A549 (cell line): ENCODE results near the gene CRISPLD2. TPM values are rescaled to one million over a fixed set of nuclear protein-coding genes. Genes with fewer than 3 reads are reported as not detected.

ENCODE experiments used
- ATAC-seq, 2 experiments: fragments of 200-7000 bp in 1 of 2; fragments of >200 bp in 1 of 2; cut with Nextera tagmentation in 1 of 2; cut with Tn5 transposase in 1 of 2; 3 replicates each; pipeline versions ENCODE4 v1.8.0 to v1.9.1; 2018 to 2020; ENCODE audit warnings: mild to moderate bottlenecking in 1 of 2, moderate library complexity in 1 of 2
- CTCF ChIA-PET: fragments of 300-600 bp; sonication (Branson Sonifier 250); formaldehyde crosslinking; extraction: SDS; loops from one replicate; lab custom pipeline; 2021; ENCODE audit warnings: antibody characterized with exemption, inconsistent platforms; lab: Yijun Ruan, JAX
- POLR2A ChIA-PET: fragments of 350-600 bp; formaldehyde crosslinking; extraction: SDS; loops from one replicate; lab custom pipeline; 2021; ENCODE audit warnings: antibody characterized with exemption, inconsistent platforms; lab: Yijun Ruan, JAX
- DNase-seq, 2 experiments: peaks; one replicate each; pipeline versions ENCODE4 v3.0.0 to v3.0.0-alpha.2; 2011 to 2016; ENCODE audit warnings: low read depth in 1 of 2, low spot score in 1 of 2
- FAIRE-seq: peaks from 2 replicates; lab custom pipeline; 2011; peaks lifted over from hg19 to GRCh38; lab: Jason Lieb, UNC
- H3K27ac ChIP-seq, 2 experiments: fragments of >200 bp; sonication (Bioruptor Twin); formaldehyde crosslinking; 3 replicates each; pipeline ENCODE4 v1.5.1; 2016 to 2017
- H3K4me1 ChIP-seq: fragments of >200 bp; sonication (Bioruptor Twin); formaldehyde crosslinking; 3 replicates; pipeline ENCODE4 v1.6.1; 2016
- H3K4me2 ChIP-seq: fragments of >200 bp; sonication (Bioruptor Twin); formaldehyde crosslinking; 3 replicates; pipeline ENCODE4 v1.6.1; 2016
- H3K4me3 ChIP-seq: fragments of >200 bp; sonication (Bioruptor Twin); formaldehyde crosslinking; 3 replicates; pipeline ENCODE4 v1.5.1; 2016
- H3K9me3 ChIP-seq: fragments of >200 bp; sonication (Bioruptor Twin); formaldehyde crosslinking; 3 replicates; pipeline ENCODE4 v1.6.1; 2016
- BHLHE40 ChIP-seq: IDR thresholded peaks from 2 replicates; pipeline ENCODE4 v1.6.1; 2012; ENCODE audit warnings: low read depth, low read length, inconsistent platforms
- CBX2 ChIP-seq: fragments of 200-600 bp; sonication (generic); IDR thresholded peaks from 2 replicates; pipeline ENCODE4 v1.6.1; 2016; ENCODE audit warnings: low read depth, mild to moderate bottlenecking, borderline replicate concordance
- CBX8 ChIP-seq: fragments of 200-600 bp; sonication (generic); IDR thresholded peaks from 2 replicates; pipeline ENCODE4 v1.6.1; 2016
- CEBPB ChIP-seq, 2 experiments: fragments of >200 bp in 1 of 2; sonication (Bioruptor Twin) in 1 of 2; formaldehyde crosslinking in 1 of 2; IDR thresholded peaks; 2 replicates each; pipeline ENCODE4 v1.6.1; 2012 to 2016
- CHD4 ChIP-seq: fragments of 200-600 bp; sonication (generic); IDR thresholded peaks from 2 replicates; pipeline ENCODE4 v1.6.1; 2016; ENCODE audit warnings: antibody characterized with exemption, mild to moderate bottlenecking, borderline replicate concordance
- CTCF ChIP-seq: fragments of >200 bp; sonication (Bioruptor Twin); formaldehyde crosslinking; IDR thresholded peaks from 3 replicates; pipeline ENCODE4 v1.5.1; 2016
- EHMT2 ChIP-seq: fragments of 200-600 bp; sonication (generic); IDR thresholded peaks from 2 replicates; pipeline ENCODE4 v1.6.1; 2016; ENCODE audit warnings: antibody characterized with exemption, low read depth, mild to moderate bottlenecking, moderate library complexity
- EP300 ChIP-seq, 2 experiments: fragments of >200 bp; sonication (Bioruptor Twin); formaldehyde crosslinking; IDR thresholded peaks; 2 replicates in 1 of 2; 3 replicates in 1 of 2; pipeline ENCODE4 v1.6.1; 2016 to 2017
- FOXS1 ChIP-seq: fragments of 250-450 bp; sonication (Bioruptor Pico); IDR thresholded peaks from 2 replicates; pipeline ENCODE4 v1.5.0; 2020; ENCODE audit warnings: mild to moderate bottlenecking, moderate library complexity
- GATA3 ChIP-seq: IDR thresholded peaks from 2 replicates; pipeline ENCODE4 v1.6.1; 2012; ENCODE audit warnings: borderline replicate concordance
- HDAC2 ChIP-seq: fragments of 200-600 bp; sonication (generic); IDR thresholded peaks from 2 replicates; pipeline ENCODE4 v1.6.1; 2016
- HEYL ChIP-seq: fragments of 250-450 bp; sonication (Bioruptor Pico); IDR thresholded peaks from 2 replicates; pipeline ENCODE4 v1.8.0; 2021; ENCODE audit warnings: mild to moderate bottlenecking, moderate library complexity
- HOXA7 ChIP-seq: fragments of 250-450 bp; sonication (Bioruptor Pico); IDR thresholded peaks from 2 replicates; pipeline ENCODE4 v1.5.0; 2020; ENCODE audit warnings: mild to moderate bottlenecking, moderate library complexity
- HOXB13 ChIP-seq: fragments of 250-450 bp; sonication (Bioruptor Pico); IDR thresholded peaks from 2 replicates; pipeline ENCODE4 v1.5.0; 2020; ENCODE audit warnings: low read depth, mild to moderate bottlenecking, moderate library complexity
- HOXB5 ChIP-seq: fragments of 250-450 bp; sonication (Bioruptor Pico); IDR thresholded peaks from 2 replicates; pipeline ENCODE4 v1.5.0; 2020; ENCODE audit warnings: mild to moderate bottlenecking, moderate library complexity
- KDM1A ChIP-seq: fragments of 200-600 bp; sonication (generic); IDR thresholded peaks from 2 replicates; pipeline ENCODE4 v1.6.1; 2016; ENCODE audit warnings: low read depth, mild to moderate bottlenecking
- MAFK ChIP-seq: fragments of 450-650 bp; IDR thresholded peaks from 2 replicates; pipeline ENCODE4 v1.6.1; 2014; ENCODE audit not compliant: partially characterized antibody
- MAX ChIP-seq: IDR thresholded peaks from 2 replicates; pipeline ENCODE4 v1.6.1; 2012
- NR3C1 ChIP-seq: fragments of >200 bp; sonication (Bioruptor Twin); formaldehyde crosslinking; IDR thresholded peaks from 3 replicates; pipeline ENCODE4 v1.6.1; 2017
- PBX3 ChIP-seq: IDR thresholded peaks from 2 replicates; pipeline ENCODE4 v1.6.1; 2012
- PHF8 ChIP-seq: fragments of 200-600 bp; sonication (generic); IDR thresholded peaks from 2 replicates; pipeline ENCODE4 v1.6.1; 2016; ENCODE audit warnings: low read depth, mild to moderate bottlenecking, antibody characterized with exemption, moderate library complexity, borderline replicate concordance
- POLR2AphosphoS2 ChIP-seq: conservative IDR thresholded peaks from 2 replicates; pipeline ENCODE4 v1.6.1; 2012; ENCODE audit warnings: low read length, improper control_type of control experiment, inconsistent platforms
- REST ChIP-seq: fragments of 200-600 bp; sonication (generic); IDR thresholded peaks from 2 replicates; pipeline ENCODE4 v1.6.1; 2016; ENCODE audit warnings: antibody characterized with exemption, mild to moderate bottlenecking, moderate library complexity
- RFX5 ChIP-seq: fragments of 450-650 bp; IDR thresholded peaks from 2 replicates; pipeline ENCODE4 v1.7.1; 2014; ENCODE audit warnings: antibody characterized with exemption, mild to moderate bottlenecking, moderate library complexity
- TFCP2L1 ChIP-seq: fragments of 250-450 bp; sonication (Bioruptor Pico); IDR thresholded peaks from 2 replicates; pipeline ENCODE4 v1.5.0; 2021; ENCODE audit warnings: mild to moderate bottlenecking
- TP53 ChIP-seq: fragments of 250-450 bp; sonication (Bioruptor Pico); IDR thresholded peaks from 2 replicates; pipeline ENCODE4 v1.5.0; 2021; ENCODE audit warnings: mild to moderate bottlenecking, moderate library complexity
- ZFP36 ChIP-seq: fragments of 450-650 bp; IDR thresholded peaks from 2 replicates; pipeline ENCODE4 v1.6.1; 2014; ENCODE audit warnings: borderline replicate concordance; ENCODE audit not compliant: partially characterized antibody
- ZNF302 ChIP-seq: fragments of 250-450 bp; sonication (Bioruptor Pico); IDR thresholded peaks from 2 replicates; pipeline ENCODE4 v1.9.0; 2021; ENCODE audit warnings: inconsistent platforms, mild to moderate bottlenecking, moderate library complexity
- ZSCAN20 ChIP-seq: fragments of 250-450 bp; sonication (Bioruptor Pico); IDR thresholded peaks from 2 replicates; pipeline ENCODE4 v1.8.0; 2022; ENCODE audit warnings: mild to moderate bottlenecking, moderate library complexity
- WGBS: methylation state at CpG from one replicate; pipeline ENCODE4 v1.1.6; 2017; ENCODE audit errors: missing lambda C conversion rate; 5-methylcytosine and 5-hydroxymethylcytosine counted together
- polyA plus RNA-seq, 4 experiments: library from polyadenylated mRNA; depleted of rRNA in 3 of 4; stranded (reverse); fragments of >200 nt; fragmentation: RNase III in 1 of 4; extraction: RNeasy Plus Mini Kit Qiagen cat#74134 plus additional on column Dnase treatment in 1 of 4; gene quantifications; 2 replicates in 3 of 4; 3 replicates in 1 of 4; pipeline ENCODE4 v1.2.3, GENCODE V29; 2011 to 2017

Gene CRISPLD2
- polyA plus RNA-seq, 2 of the 4 experiments (the other 2 are of a cell fraction): 0.85 to 1.6 TPM

GRCh38 chr16:84829168-84829965, 9.6 kb downstream of the CRISPLD2 start:
- Histone ChIP-seq H3K9me3 (no peaks in the 10 kb centered on the region), H3K4me3 (no peak overlapping the region), H3K4me1 (no peaks in the 10 kb centered on the region), H3K27ac (no peak overlapping the region), H3K4me2 (no peak overlapping the region)
- ChIA-PET POLR2A (interaction anchor here (1.5 kb wide), 1 partner anchor 10 kb away, joined by 8 read pairs; the partner anchor contains the start of gene CRISPLD2), CTCF (interaction anchor here (0.6 to 2.3 kb wide), 4 partner anchors 48 to 1242 kb away, joined by 3 to 6 read pairs (median 4); no protein-coding TSS in a partner anchor)
- TF ChIP-seq HDAC2 (no peak), HOXB13 (CRISPR knock-in tag) (no peak), MAX (no peak), ZFP36 (no peak), EP300 (IDR thresholded peaks at IDR 0.05) (no peak), GATA3 (no peak), HOXB5 (CRISPR knock-in tag) (no peak), KDM1A (no peak), HEYL (CRISPR knock-in tag) (no peak), PHF8 (no peak), EHMT2 (no peak), RFX5 (no peak), HOXA7 (CRISPR knock-in tag) (no peak), CTCF (no peak), BHLHE40 (no peak), TFCP2L1 (CRISPR knock-in tag) (no peak), MAFK (no peak)
- ATAC-seq (peak in 1 of 2 experiments; percentile 53; a peak in 3 of 6 replicates), DNase-seq (no peak), FAIRE-seq (no peak)
- 68% methylated on average over 15 of the region's 15 CpGs for WGBS

- H3K9me3 ChIP-seq: no peaks in the 10 kb centered on the region
- H3K4me2 ChIP-seq: no peak overlapping the region
- CTCF ChIA-PET: interaction anchor here (1.1 kb wide), 1 partner anchor 11 kb away, joined by 3 read pairs; the partner anchor contains the start of gene CRISPLD2
- TF ChIP-seq RFX5 (no peak), FOXS1 (CRISPR knock-in tag) (no peak), HOXB13 (CRISPR knock-in tag) (no peak), REST (no peak), ZNF302 (CRISPR knock-in tag) (no peak), POLR2AphosphoS2 (no peak), KDM1A (no peak), CHD4 (no peak), TP53 (no peak), BHLHE40 (no peak), GATA3 (no peak), HEYL (CRISPR knock-in tag) (no peak), CBX8 (no peak), NR3C1 (no peak), PBX3 (no peak), ZSCAN20 (no peak), CEBPB (IDR thresholded peaks at IDR 0.05) (no peak), CBX2 (no peak)
- TF ChIP-seq, all 56 proteins: peak for 0
- ATAC-seq (no peak), FAIRE-seq (no peak), DNase-seq (no peak)
- Histone ChIP-seq H3K4me1 (0 out of 3 replicates have a peak, but pooled peaks cover under 1% of the 10 kb centered on the region), H3K27ac (no peak overlapping the region), H3K4me3 (no peak overlapping the region)
- WGBS: 72% methylated on average over 13 of the region's 13 CpGs
- POLR2A ChIA-PET: interaction anchor here (0.9 kb wide), 1 partner anchor 11 kb away, joined by 3 read pairs; the partner anchor contains the start of gene CRISPLD2
Observed at GRCh38 chr16:84830765-84831384, 11.1 kb downstream of the CRISPLD2 start.
